GM10266 (cell line): ENCODE results near the gene NRARP.

Source experiments
- DNase-seq: peaks from one replicate; pipeline ENCODE4 v3.0.0; 2012; ENCODE audit errors: extremely low spot score
- CTCF ChIP-seq: IDR thresholded peaks from 2 replicates; pipeline ENCODE4 v1.5.1; 2012; ENCODE audit warnings: mild to moderate bottlenecking, low read depth; ENCODE audit not compliant: control insufficient read depth, insufficient read depth; ENCODE audit errors: missing control alignments

Gene NRARP

GRCh38 chr9:137293482-137294090 is 8.5 kb downstream of the NRARP start:
- TF ChIP-seq CTCF: no peak
- no peak for DNase-seq

- TF ChIP-seq CTCF: no peak
- no peak for DNase-seq
These were observed 9.0 kb downstream of the NRARP start for GRCh38 chr9:137293094-137293481.

- TF ChIP-seq CTCF: peak; percentile 41
- DNase-seq: peak; percentile 61
These were observed 15.1 kb downstream of the NRARP start for GRCh38 chr9:137286975-137287383.

GRCh38 chr9:137281345-137282116 is 20.5 kb downstream of the NRARP start:
- DNase-seq: no peak

GRCh38 chr9:137280474-137281344 is 21.4 kb downstream of the NRARP start:
- TF ChIP-seq CTCF: no peak
- DNase-seq: no peak

More at GRCh38 chr9:137281345-137282116, 20.5 kb downstream of the NRARP start:
- no peak for TF ChIP-seq CTCF

GRCh38 chr9:137279741-137280473 is 22.2 kb downstream of the NRARP start:
- no peak for DNase-seq
- TF ChIP-seq CTCF: no peak
